GF-D8 (cell line): Measurements from ENCODE around the gene FRMD4A.
"Not testable (repeated sequence)": the region's sequence is repeated elsewhere in the genome, so short reads cannot be mapped to it uniquely, and the experiment has no call there.

Experiments used
- DNase-seq: peaks from one replicate; lab custom pipeline; 2025; lab: John Stamatoyannopoulos, UW

FRMD4A gene

DNA sequence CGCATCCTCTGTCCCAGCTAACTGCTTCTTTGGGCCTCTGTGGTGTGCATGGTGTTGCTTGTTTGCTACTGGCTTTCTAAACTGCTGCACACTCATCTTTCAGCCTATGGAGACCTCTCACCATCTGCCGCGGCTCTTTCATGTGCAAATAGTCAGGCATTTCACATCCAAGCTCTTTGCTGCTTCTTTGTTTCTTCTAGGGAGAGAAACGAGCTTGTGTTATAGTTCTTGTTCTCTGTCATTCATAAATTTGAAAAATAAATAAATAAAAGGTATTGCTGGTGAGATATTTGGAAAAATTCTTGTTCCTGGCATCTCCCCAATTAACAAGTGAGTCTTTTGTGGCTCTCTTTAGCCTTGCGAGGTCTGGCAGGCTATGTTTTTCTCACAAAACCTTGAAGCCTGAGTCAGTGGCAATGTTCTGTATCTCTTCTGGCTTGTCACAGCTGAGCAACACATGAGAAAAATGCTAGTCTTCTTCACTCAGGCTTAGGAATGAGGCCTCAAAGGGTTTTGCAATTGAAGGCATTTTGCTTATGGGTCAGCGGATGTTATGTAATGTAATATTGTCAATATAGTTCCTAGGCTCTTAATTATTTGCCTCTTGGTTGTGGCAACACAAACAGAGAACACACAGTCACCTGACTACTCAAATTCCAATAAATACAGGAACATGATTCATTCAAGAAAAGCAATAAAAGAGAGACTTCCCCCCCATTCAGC lies 274.0 kb downstream of the FRMD4A start:
- DNase-seq: no peak

DNA sequence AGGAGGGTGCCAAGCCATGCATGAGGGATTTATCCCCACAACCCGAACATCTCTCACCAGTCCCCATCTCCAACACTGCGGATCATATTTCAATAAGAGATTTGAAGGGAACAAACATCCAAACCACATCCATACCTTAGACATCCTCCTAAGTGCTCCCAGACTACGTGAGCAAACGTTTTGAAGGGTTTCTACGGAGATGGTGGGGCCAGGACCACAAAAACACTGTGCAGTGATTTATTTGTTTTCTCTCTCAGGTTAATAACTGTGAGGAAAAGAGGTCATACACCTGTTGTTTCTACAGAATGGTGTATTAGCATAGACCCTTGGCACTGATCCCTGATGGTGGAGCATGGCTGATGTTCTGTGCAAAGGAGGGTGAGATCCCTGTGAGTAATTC lies 277.8 kb downstream of the FRMD4A start:
- no peak for DNase-seq

DNA sequence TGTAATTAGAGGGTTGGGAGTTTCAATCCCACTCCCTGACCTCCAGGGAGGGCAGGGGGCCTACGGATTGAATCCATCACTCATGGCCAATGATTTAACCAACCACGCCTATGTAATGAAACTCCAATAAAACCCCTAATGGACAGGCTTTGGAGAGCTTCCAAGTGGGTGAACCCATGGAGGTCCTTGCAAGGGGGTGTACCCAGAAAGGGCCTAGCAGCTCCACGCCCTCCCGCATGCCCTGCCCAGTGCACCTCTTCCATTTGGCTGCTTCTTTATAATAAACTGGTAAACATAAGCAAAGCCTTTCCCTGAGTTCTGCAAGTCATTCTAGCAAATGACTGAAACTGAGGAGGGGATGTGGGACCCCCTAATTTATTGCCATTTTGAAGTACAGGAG lies 280.1 kb downstream of the FRMD4A start:
- no peak for DNase-seq

DNA sequence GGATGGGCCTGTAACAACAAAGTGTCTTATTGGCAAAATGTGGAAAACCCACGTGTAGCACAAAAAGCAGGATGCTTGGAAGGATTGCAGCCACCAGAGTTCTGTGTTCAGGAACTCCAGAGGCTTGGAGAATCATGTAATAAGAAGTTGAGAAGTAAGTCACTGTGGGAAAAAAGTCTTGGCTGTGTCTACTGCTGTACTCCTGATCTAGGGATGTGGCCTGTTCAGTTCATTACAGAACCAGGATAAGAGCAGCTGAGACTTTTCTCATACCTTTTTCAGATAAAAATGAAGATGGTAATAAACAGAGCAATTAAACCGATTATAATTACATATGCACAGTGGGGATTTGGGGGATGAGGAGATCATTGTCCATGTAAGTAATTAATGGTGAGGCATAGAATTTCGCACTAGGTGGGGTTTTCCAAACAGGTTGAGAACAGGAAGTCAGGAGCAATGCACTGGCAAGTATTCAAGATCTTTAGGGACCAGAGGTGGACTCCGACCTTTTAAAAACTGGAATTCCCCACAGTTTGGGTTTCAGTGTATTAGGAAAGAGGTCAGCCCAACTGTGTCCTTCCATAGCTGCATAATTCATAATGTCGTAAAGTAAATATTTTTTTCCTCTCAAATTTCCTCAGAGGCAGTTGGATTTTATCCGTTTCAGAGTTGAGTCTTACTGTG lies 281.7 kb downstream of the FRMD4A start:
- DNase-seq: no peak

DNA sequence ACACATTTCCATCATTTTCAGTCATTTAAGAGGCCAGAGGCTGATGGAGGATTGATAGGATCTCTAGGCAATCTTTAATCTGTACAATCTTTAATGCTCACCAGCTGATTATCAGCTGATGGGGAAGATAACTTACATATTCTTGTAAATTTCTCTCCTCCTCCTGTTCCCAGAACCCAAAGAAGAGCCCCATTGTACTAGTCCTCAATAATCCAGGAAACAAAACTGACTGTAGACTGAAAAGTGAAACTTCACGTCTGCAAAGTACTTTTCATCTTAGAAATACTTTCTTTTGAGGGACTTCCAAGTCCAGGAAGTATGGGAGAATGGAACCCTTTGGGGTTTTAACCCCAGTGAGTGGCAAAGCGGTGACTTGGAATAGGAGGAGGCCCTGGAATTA lies 283.3 kb downstream of the FRMD4A start:
- DNase-seq: no peak

DNA sequence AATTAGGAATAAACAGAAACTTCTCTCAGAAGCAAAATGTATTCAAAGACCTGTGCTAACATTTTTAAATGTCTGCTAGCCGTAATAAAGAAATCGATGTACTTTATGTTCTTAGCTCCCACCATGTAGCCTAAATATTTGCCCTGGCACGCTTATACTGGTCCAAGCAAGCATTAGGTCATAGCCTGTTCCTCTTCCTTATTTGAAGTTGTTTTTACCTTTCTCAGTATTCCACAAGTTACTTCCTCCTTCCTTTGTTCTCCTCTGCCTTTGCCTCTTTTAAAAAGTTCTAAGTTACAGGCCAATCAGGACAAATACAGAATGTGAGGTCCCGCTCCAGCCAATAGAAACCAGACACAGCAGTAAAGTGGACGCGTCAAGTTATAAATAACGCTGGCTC lies 288.7 kb downstream of the FRMD4A start:
- DNase-seq: not testable (repeated sequence)

DNA sequence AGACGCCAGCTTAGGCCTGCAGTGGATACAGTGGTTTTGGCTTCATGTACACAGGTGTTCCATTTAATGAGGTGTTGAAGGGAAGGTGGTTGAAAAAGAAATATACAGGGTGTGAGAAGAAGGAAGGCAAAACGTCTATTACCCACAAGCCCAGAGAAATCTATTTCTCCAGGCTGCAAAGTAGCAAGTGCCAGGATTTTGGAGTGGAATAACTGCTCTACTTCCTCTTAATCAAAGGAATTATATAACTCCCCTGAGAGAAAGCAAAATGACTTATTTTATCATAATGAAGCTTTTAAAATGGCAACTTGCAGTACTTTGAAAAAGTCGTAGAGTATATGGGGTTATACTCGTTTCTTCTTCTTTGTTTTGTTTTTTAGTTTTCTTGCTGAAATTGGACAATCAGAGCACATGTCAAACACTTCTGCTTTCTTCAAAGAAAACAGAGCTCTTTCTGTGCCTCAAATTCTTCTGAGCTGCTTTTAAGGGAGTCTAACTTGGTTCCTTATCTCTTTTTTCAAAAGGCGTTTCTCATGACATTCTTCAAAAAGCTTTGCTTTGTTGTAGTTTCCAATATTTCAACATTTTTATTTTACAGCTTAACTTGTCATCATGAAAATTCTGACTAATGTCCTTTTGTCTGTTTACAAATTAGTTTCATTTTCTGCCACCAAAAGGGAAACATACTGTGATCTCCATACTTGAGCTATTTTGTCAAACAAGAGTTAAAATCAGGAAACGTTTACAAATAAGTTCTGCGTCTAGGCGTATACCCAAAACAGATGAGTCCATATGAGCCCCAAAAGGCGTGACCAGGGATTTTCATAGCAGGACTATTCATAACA lies 289.7 kb downstream of the FRMD4A start:
- no peak for DNase-seq

DNA sequence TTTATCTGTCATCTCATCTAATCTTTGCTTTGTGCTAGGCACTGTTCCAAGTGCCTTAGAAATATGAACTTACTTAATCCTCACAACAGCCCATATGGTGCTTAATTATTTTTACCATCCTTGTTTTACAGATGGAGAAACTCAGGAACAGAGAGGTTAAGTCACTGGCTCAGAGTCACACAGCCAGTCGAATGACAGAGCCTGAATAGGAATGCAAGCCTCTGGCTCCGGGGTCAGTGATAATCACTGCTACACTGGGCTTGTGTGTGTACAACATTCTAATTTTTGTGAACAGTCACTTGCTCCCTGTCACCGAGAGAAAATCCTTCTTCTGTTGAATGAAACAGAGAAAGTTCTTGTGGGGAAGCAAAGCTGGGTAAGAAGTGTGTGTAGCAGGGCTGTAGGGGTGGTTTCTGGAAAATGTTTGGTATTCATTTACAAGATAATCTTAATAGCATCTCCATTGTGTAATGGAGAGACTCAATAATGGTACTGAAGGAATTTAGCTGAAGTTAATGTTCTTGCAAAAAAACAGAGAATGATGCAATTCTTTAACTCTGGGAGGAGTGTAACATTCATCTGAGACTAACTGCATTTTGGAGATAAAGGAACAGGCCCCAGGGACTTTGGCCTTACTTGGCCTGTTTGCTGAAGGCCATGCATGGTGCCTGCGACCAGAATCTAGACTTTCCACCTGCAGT lies 290.6 kb downstream of the FRMD4A start:
- no peak for DNase-seq

DNA sequence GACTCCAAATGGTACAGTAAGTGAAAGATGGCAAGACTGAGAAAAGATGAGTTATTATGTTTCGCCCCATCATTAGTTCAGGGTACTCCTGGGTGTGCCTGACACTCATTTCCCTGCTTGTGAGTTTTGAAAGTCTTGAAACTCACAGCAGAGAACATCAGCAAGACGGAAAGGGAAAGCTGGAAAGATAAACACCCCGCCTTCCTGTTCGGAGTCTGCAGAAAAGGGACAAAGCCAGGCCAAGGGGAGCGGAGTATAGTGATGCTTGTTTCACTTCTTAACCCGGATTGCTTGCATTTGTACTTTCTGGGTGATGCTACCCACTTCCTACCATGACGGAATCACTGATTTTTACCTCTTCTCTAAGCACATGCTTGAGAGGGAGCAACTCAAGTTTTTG lies 294.5 kb downstream of the FRMD4A start:
- DNase-seq: no peak

DNA sequence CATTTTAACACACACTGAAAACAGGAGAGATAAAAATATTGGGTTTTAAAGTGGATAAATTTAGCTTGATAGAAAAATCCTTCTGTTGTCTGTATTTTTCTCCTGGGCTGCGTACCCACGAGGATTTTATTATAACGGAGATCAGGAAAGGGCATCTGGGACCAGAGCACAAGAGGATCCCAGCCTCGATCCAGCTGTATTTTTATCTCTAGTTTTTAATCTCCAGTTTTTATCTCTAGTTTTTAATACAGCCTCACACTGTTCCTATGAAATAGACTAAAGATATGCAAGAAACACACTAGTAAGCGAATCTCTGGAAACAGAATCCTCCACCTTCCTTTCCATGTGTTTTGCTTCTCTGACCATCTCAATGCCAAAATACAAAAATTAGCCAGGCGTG lies 295.2 kb downstream of the FRMD4A start:
- no peak for DNase-seq

DNA sequence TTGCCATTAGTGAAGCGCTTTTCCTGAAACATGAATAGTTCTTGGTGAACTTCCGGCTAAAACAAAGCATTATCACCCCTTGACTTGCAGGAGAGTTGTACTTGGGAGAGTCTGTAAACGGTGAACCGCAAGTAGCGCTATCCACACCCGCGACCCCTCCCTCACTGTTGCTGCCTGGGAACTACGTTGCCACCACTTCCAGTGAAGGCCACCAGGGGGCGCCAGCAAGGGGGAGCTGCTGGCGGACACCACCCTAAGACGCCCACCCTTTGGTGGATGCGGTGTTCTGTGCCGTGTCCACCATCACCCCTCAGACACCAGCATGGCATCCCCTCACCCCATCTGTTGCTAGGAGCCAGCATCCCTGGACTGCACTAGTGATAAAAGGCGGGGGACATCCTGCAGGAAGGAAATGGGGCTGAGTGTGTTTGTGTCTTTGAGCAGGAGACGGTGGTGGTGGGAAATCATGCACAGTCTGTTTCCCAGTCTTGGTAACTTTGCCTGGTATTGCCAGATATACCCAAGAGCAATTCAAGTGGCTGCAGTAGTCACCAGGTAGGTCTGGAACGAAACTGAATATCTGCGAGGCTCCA lies 298.2 kb downstream of the FRMD4A start:
- no peak for DNase-seq

DNA sequence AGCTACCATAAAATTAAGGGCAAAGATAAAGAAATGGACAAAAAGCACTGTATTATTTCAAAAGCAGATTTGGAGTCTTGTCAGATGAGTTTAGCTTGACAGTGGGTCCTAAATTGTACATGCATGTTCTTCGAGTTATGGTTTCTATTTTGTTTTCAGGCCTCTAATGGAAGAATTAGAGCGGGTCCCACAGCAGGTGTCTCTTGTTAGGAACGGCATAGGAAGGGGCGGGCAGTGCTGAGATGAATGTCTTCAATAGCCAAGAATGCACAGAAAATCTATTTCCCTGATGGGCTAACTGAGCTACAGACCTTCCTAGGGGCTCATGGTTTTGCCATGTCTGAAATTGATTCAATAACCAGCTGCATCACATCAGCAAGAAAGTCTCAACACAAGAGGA lies 304.4 kb downstream of the FRMD4A start:
- DNase-seq: no peak

DNA sequence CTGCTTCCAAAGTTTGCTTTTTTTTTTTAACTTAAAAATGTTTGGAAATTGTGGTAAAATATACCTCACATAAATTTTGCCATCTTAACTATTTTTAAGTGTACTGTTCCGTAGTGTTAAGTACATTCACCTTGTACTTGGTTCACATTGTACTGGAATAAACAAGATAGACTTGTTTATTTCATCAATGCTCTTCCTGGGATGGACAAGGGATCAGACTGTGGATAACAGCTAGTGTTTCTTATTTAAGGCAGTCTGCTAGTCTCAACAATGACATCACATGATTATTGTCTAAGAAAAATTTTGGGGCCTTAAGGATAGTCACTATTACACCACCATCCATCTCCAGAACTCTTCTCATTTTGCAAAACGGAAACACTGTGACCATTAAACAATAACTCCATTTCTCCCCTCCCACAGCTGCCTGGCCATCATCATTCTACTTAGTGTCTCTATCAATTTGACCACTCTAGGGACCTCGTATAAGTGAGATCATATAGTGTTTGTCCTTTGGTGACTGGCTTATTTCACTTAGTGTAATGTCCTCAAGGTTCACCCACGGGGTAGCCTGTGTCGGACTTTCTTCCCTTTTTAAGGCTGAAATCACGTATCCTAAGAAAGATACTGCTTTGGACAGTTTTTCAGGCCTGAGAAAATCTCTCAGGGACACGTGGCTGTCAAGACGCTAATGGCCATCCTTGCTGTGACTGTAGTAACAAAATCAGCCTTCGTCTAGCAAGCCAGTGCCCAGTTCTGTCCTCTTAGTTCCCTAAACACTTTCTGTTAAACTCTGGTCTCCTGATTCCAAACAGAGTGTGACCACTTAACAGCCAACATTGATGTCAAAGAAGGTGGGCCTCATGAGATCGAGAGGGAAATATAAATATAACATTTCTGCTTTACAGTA lies 305.2 kb downstream of the FRMD4A start:
- no peak for DNase-seq

DNA sequence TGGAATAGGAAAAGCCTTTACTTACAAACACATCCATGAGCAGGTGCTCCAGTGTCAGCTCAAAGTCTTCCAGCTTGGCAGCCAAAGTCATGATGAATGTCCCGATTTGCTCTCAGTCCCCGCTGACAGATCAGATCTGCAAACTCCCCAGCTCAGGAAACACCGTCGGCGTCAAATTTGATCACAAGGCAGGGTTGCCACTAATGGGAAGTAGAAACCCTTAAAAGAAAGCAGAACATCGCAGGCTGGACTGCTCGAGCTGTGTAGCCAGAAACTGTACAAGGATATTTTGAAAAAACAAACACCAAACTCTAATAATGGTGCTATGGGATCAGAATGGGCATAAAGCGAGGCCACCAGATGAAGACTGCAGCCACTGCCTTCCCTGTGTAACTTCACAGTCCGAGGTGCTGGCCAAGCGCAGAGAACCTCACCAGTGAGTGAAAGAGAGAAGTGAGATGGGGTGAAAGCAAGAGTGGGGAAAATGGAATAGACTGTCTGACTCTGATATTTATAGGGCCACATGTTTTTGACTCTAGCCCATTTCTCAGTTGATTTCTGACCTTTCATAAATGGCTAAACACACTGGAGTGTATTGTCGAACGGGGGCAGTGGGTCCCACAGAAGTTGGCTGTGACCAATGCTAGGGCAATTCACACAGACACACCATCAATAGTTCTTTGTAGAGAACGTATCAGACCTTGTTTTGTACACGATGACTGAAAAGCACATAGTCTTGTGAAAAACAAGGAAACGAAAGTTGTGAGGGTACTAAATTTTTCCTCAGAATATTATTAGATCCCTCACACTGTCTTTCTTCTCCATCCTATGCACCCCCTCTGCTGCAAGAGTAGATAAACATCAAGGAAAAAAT lies 306.2 kb downstream of the FRMD4A start:
- no peak for DNase-seq

DNA sequence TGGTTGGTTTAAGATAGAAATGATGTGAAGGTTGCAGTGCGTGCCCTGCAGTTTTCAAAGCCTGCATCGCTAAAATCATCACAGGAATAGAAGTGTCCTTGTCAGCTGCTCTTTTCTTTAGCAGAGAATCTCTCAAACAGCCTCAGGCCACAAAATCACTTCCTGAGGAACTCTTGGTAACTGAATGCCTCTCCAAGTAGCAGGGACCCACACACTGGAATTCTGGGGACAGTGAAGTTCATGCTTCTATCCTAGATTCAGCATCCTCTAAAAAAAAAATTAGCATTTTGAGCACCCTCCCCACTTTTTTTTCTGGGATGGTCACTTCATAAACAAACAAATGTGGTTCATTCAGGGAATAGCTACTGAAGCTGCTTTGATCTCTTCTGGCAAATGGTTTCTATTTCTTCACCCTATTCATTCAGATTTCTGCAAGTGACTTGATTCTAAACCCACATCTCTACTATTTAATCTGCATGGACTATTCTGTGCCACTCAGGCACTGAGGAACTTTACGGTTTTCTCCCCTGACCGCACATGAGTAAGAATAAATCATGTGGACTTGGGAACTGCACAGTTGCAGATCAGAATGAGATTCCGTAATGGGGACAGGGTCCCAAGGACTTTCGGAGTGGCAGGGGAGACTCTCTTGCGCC lies 306.9 kb downstream of the FRMD4A start:
- no peak for DNase-seq

DNA sequence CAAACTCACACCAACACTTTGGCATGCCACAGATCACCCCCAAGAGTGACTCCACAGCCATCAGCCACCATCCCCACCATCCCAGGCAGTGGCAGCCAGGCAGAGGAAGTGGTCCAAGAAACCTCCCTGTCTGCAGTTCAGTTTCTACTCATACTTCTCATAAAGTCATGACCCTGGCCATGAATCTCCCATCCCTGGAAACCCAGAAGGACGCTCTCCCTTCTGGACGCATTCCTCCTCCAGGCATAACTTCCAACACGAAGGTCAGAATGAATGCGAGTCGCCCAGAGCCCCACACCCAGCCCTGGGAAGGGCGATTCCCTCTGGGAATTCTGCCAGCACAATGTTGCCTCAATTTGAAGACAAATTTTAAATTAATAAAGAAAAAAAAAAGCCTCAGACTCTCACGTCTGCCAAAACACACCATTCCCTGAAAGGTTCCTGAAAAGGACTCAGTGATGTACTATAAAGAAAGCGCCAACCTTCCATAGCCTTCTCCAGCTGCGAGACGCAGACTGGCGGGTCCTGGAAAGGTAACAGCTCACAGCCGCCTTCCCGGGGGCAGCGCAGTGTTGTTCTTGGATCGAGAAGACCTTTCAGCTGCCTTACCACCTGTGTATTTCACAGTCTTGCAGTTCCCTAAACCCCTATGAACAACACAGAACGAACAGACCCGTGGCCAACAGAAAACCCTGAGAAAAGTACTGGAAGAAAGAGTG lies 307.6 kb downstream of the FRMD4A start:
- no peak for DNase-seq

DNA sequence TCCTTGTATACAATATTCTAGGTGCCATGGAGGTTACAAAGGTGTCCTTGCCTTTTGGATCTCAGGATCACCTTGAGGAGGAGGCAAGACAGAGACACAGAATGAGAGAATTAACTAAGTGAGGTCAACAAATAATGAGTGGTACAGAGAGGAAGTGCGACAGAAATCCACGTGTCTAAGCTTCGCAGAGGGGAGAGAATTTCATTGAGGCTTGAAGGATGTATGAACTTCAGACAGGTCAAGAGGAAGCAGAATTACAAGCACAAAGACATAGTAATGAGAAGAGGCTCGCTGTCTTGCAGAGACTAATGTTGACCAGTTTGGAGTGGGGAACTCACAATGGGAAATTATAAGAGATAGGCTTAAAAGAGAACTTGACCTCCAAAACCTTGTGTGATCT lies 308.7 kb downstream of the FRMD4A start:
- no peak for DNase-seq

DNA sequence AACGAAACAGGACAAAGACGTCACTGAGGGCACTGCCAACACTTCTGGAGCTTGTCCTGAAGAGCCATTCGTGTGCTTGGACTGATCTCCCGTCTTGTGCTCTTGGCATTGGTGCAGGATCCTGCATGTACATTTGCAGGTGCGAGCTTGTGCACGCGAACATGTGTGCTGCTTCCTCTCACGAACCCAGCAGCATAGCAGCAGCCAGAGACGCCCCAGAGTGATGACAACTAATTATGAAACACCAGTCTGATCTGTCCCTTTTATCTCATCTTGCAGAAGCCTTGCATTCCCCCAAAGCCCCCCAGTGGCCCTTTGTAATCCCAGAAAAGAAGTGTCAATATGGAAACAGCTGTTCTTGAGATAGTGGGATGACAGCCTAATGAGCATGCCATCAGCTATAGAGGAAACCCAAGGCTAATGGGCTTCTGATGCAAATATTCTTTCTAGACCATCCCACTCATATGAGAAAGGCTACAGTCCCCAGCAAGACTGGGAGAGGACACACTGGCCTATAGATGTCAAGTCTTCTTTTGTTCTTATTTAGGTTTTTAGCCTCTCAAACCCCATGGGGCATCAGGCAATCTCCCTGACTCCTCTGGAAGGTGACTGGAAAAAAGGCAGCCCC lies 310.6 kb downstream of the FRMD4A start:
- DNase-seq: no peak
